D721Med (cell line): ENCODE results near the gene EIF3D.

Source experiments
- DNase-seq: peaks from one replicate; pipeline ENCODE4 v3.0.0; 2011; ENCODE audit warnings: low spot score; ENCODE audit not compliant: insufficient read length
- FAIRE-seq: peaks from 2 replicates; lab custom pipeline; 2011; peaks lifted over from hg19 to GRCh38; lab: Jason Lieb, UNC
- TF ChIP-seq, protein P1 (sequence below): IDR thresholded peaks from 2 replicates; pipeline ENCODE4 v1.5.1; 2012; ENCODE audit warnings: mild to moderate bottlenecking, control low read depth; ENCODE audit not compliant: insufficient read depth; ENCODE audit errors: missing control alignments

The EIF3D gene

DNA sequence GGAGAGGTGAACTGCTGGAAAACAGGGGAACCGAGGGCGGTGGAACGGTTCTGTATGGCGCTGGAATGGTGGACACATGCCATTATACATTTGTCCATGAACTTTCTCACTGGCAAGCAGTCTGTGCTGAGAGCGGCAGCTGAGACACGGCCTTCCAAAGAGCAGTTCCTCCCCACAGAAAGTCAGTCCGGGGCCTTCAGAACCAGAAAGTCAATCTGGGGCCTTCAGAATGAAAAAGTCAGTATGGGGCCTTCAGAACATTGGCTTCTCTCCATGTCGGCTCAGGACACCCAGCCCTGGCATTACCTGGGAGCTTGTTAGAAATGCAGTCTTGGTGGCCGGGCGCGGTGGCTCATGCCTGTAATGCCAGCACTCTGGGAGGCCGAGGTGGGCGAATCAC, 56.3 kb downstream of the EIF3D start:
- FAIRE-seq (no peak), DNase-seq (no peak)
- TF ChIP-seq, protein P1, sequence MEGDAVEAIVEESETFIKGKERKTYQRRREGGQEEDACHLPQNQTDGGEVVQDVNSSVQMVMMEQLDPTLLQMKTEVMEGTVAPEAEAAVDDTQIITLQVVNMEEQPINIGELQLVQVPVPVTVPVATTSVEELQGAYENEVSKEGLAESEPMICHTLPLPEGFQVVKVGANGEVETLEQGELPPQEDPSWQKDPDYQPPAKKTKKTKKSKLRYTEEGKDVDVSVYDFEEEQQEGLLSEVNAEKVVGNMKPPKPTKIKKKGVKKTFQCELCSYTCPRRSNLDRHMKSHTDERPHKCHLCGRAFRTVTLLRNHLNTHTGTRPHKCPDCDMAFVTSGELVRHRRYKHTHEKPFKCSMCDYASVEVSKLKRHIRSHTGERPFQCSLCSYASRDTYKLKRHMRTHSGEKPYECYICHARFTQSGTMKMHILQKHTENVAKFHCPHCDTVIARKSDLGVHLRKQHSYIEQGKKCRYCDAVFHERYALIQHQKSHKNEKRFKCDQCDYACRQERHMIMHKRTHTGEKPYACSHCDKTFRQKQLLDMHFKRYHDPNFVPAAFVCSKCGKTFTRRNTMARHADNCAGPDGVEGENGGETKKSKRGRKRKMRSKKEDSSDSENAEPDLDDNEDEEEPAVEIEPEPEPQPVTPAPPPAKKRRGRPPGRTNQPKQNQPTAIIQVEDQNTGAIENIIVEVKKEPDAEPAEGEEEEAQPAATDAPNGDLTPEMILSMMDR: no peak

DNA sequence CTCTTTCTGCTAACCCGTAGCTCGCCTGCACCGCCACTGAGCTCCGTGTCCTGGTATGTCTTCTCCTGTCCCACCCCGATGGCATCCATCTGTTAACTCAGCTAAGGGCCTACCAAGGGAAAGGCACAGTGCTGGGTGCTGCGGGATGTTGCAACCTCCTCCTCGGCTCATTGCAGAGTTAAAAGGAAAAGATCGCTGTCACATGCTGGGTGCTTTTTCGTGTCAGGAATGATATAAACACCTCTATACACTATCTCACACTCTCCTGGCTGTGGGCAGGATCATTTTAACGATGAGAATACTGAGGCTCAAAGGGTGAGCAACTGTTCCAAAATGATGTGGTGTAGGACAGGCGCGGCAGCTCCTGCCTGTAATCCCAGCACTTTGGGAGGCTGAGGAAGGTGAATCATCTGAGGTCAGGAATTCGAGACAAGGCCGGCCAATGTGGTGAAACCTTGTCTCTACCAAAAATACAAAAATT, 57.6 kb downstream of the EIF3D start:
- FAIRE-seq (no peak), DNase-seq (no peak)
- TF ChIP-seq, protein P1: no peak

DNA sequence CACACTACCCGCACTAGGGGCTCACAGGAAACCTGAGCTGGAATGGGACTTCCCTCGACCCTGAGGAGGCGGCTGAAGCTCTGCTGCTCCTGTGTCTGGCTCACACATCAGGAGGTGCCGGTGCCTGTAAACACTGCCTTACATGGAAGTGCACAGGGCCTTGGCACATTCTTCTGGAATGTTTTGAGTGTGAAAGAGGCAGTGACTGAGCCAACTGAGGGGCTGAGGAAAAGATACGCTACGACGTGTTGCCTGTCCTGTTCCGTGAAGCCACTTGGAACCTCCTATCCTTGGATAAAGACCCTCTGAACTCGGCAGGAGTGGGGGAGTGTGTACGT, 58.0 kb downstream of the EIF3D start:
- FAIRE-seq (no peak), DNase-seq (no peak)
- TF ChIP-seq, protein P1: no peak

DNA sequence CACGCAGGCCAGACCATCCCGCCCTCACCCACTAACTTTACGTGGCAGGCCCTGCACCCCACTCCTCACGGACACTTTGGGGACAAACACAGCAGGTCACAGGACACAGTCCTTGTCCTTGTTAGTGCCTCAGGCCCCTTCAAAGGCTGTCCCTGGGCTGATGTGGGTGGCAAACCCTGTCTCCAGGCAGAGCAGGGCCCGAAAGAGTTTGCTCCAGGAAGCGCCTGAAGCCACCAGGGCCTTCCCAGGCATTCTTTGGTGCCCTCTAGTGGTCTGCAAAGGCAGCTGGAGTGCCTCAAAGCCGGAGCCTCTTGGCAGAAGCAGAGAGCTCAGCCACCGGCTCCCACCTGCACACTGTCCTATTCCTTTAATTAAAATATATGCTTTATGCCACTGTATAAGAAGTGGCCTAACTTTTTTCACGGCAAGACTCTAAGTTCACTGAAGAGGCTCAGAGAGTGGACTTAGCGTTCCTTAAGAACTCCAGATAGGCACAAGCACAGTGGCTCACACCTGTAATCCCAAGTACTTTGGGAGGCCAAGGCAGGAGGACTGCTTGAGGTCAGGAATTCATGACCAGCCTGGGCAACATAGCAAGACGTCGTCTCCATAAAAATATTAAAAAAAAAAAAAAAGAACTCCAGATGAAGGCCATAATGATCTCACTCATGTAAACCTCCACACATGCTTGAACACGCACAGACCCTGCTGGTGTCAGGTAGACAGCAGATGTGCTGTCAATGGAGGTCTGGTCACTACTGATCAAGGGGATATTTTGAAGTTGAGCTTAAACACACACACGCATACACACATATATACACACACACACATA, 58.6 kb downstream of the EIF3D start:
- DNase-seq (peak; percentile 38), FAIRE-seq (no peak)
- TF ChIP-seq, protein P1: peak; percentile 94

DNA sequence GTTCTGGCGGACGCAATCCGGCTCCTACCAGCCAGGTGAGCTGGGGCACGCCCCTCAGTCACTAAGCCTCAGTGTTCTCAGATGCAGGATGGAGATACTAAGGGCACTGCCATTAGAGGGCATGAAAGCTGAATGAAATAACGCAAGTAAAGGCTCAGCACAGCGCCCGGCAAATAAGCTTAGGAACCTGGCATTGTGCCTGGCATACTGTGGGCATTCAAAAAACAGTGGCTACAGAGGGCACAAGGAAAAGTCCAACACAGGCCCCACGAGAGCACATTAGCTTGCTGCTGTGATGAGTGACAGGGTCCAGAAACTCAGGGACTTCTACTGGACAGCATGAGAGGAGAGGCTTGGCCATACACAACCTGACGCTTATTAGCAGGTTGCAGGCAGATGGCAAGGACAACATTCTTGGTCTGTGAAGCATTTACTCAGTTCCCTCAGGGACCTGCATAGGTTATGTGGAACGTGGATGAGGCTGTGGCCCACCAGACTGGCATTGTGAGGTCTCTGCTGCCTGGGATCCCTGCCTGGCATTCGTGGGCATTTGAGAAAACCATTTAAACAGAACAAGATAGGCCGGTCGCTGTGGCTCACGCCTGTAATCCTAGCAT, 59.8 kb downstream of the EIF3D start:
- DNase-seq (no peak), FAIRE-seq (no peak)
- TF ChIP-seq, protein P1: no peak

DNA sequence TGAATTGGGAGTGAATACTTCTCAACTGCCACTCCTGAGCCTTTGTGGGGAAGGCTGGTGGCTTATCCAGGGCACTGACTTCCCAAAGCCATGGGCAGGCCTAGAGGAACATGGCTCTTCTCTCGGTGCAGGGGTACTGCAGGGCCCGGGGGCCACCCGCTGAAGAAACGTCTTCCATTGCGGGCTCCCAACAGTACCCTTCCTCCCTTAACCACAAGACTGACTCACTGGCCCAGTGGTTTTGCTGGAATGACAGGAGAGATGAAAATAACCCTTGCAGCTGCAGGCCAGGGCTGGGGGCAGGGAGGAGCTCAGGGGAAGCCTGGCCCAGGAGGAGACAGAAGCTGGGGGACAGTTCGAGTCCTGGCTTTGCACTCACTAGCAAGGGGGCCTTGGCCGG, 61.0 kb downstream of the EIF3D start:
- DNase-seq (no peak), FAIRE-seq (no peak)
- TF ChIP-seq, protein P1: no peak
